GM12878 (cell line): ENCODE measurements around the gene CD27. TPM values are rescaled to one million over a fixed set of nuclear protein-coding genes. Genes with fewer than 3 reads are reported as not detected.

Experiments
- ATAC-seq: fragments of 200-7000 bp; cut with Tn5 transposase; 3 replicates; pipeline ENCODE4 v1.9.1; 2020; ENCODE audit warnings: mild to moderate bottlenecking, moderate library complexity
- BruUV-seq: library from RNA; stranded (reverse); fragments of 400-500 nt; replicated peaks from 2 replicates; lab custom pipeline; 2021; lab: Mats Ljungman, UMichigan
- CTCF ChIA-PET: fragments of 300-600 bp; sonication (Branson Sonifier 250); formaldehyde crosslinking; extraction: SDS; loops from one replicate; lab custom pipeline; 2021; ENCODE audit warnings: inconsistent platforms; lab: Yijun Ruan, JAX
- POLR2A ChIA-PET: fragments of 350-600 bp; formaldehyde crosslinking; extraction: SDS; loops from one replicate; lab custom pipeline; 2021; ENCODE audit warnings: inconsistent platforms; lab: Charles Lee
- RAD21 ChIA-PET: fragments of 300-600 bp; sonication (Branson Sonifier 250); formaldehyde crosslinking; loops from one replicate; lab custom pipeline; 2023; ENCODE audit warnings: antibody characterized with exemption; ENCODE audit not compliant: unreplicated experiment; lab: Charles Lee
- SMC1A ChIA-PET: fragments of 300-600 bp; sonication (Branson Sonifier 250); formaldehyde crosslinking; loops from one replicate; lab custom pipeline; 2023; ENCODE audit not compliant: unreplicated experiment, uncharacterized antibody; lab: Charles Lee
- DNase-seq: peaks from one replicate; pipeline ENCODE4 v3.0.0-alpha.2; 2011; ENCODE audit warnings: low read depth, low spot score
- FAIRE-seq: peaks from 3 replicates; lab custom pipeline; 2011; peaks lifted over from hg19 to GRCh38; lab: Jason Lieb, UNC
- H2AFZ ChIP-seq: 2 replicates; pipeline ENCODE4 v1.6.0; 2011; ENCODE audit warnings: low read depth, low read length, control low read depth; ENCODE audit not compliant: control insufficient read depth
- H3K27ac ChIP-seq: 2 replicates; pipeline ENCODE4 v1.5.1; 2011; ENCODE audit warnings: control low read depth; ENCODE audit not compliant: control insufficient read depth, insufficient read depth
- H3K27me3 ChIP-seq, 2 experiments: replicated peaks in 1 of 2; 2 replicates each; pipeline versions ENCODE4 v1.6.0 to v1.6.1; 2011; ENCODE audit warnings: low read length in 1 of 2; ENCODE audit not compliant: control insufficient read depth in 2 of 2, insufficient read depth in 2 of 2
- H3K36me3 ChIP-seq, 2 experiments: 2 replicates each; pipeline ENCODE4 v1.5.1; 2011; ENCODE audit warnings: low read length in 1 of 2; ENCODE audit not compliant: control insufficient read depth in 2 of 2, insufficient read depth in 2 of 2
- H3K4me1 ChIP-seq: 2 replicates; pipeline ENCODE4 v1.6.1; 2011; ENCODE audit warnings: mild to moderate bottlenecking, low read length, moderate library complexity, mixed read lengths; ENCODE audit not compliant: control insufficient read depth, insufficient read depth
- H3K4me2 ChIP-seq: 2 replicates; pipeline ENCODE4 v1.6.0; 2011; ENCODE audit warnings: control low read depth; ENCODE audit not compliant: control insufficient read depth, insufficient read depth
- H3K4me3 ChIP-seq: fragments of 200-600 bp; sonication (generic); 2 replicates; pipeline ENCODE4 v1.5.1; 2016
- H3K79me2 ChIP-seq: 2 replicates; pipeline ENCODE4 v1.6.0; 2011; ENCODE audit warnings: low read length; ENCODE audit not compliant: control insufficient read depth, insufficient read depth
- H3K9ac ChIP-seq: 2 replicates; pipeline ENCODE4 v1.8.0; 2011; ENCODE audit warnings: low read length, control low read depth, mixed read lengths; ENCODE audit not compliant: control insufficient read depth, insufficient read depth
- H3K9me3 ChIP-seq: replicated peaks from 3 replicates; pipeline ENCODE4 v1.5.1; 2011; ENCODE audit warnings: mild to moderate bottlenecking, low read length; ENCODE audit not compliant: control insufficient read depth, insufficient read depth
- H4K20me1 ChIP-seq: 2 replicates; pipeline ENCODE4 v1.6.0; 2011; ENCODE audit not compliant: control insufficient read depth, insufficient read depth
- IRF4 ChIP-seq: IDR thresholded peaks from 2 replicates; pipeline ENCODE4 v1.6.1; 2011; ENCODE audit warnings: low read depth, low read length
- JUNB ChIP-seq: IDR thresholded peaks from 2 replicates; pipeline ENCODE4 v1.6.1; 2016; ENCODE audit warnings: antibody characterized with exemption, mild to moderate bottlenecking
- MEF2B ChIP-seq: fragments of 450-650 bp; IDR thresholded peaks from 2 replicates; pipeline ENCODE4 v1.6.1; 2018; ENCODE audit warnings: mild to moderate bottlenecking, moderate library complexity; ENCODE audit not compliant: partially characterized antibody, poor library complexity, severe bottlenecking
- POLR2A ChIP-seq: IDR thresholded peaks from 2 replicates; pipeline ENCODE4 v1.6.1; 2011; ENCODE audit warnings: low read depth, mild to moderate bottlenecking, low read length
- RAD51 ChIP-seq: fragments of 450-650 bp; IDR thresholded peaks from 2 replicates; pipeline ENCODE4 v1.6.1; 2016; ENCODE audit warnings: moderate library complexity, mild to moderate bottlenecking, inconsistent platforms
- REST ChIP-seq: IDR thresholded peaks from 2 replicates; pipeline ENCODE4 v1.6.1; 2012; ENCODE audit warnings: mild to moderate bottlenecking, low read depth, low read length
- SMC3 ChIP-seq: IDR thresholded peaks from 2 replicates; pipeline ENCODE4 v1.6.1; 2011; ENCODE audit warnings: low read length, improper control_type of control experiment, borderline replicate concordance
- WGBS: methylation state at CpG from one replicate; pipeline ENCODE4 v1.1.6; 2016; ENCODE audit warnings: low lambda C conversion rate; ENCODE audit not compliant: insufficient replicate concordance, insufficient coverage; ENCODE audit errors: missing lambda C conversion rate; 5-methylcytosine and 5-hydroxymethylcytosine counted together
- in situ Hi-C: fragments of 300-500 bp; cut with MboI; formaldehyde crosslinking; loops from 9 replicates; pipeline ENCODE4 v1.14.3; 2018; ENCODE audit warnings: mixed read lengths
- intact Hi-C: fragments of 100-400 bp; cut with micrococcal nuclease; formaldehyde crosslinking; loops from one replicate; pipeline ENCODE4 v1.14.2; 2022; ENCODE audit not compliant: unreplicated experiment
- polyA plus RNA-seq, 11 experiments: library from polyadenylated mRNA; depleted of rRNA in 4 of 11; unstranded in 6 of 11; stranded (reverse) in 5 of 11; fragments of >200 nt; fragmentation: Nextera tagmentation in 4 of 11; fragmentation: Illumina TruSeq in 1 of 11; extraction: Ambion mirVana in 4 of 11; extraction: Trizol in 1 of 11; gene quantifications; 1 replicate in 1 of 11; 2 replicates in 10 of 11; pipeline versions ENCODE4 v1.2.1 to v1.2.3, GENCODE V29; 2011 to 2016; ENCODE audit warnings: inconsistent platforms in 2 of 11, missing spikeins in 2 of 11, low read depth in 1 of 11
- total RNA-seq, 4 experiments: library from RNA; depleted of rRNA in 3 of 4; stranded (reverse); fragments of >200 nt in 3 of 4; fragmentation: Illumina TruSeq in 1 of 4; extraction: Trizol in 1 of 4; gene quantifications; 2 replicates each; pipeline versions ENCODE4 v1.2.1 to v1.2.3, GENCODE V29; 2013 to 2021

The CD27 gene
- total and polyA plus RNA-seq, 10 of the 15 experiments (the other 5 are each of a cell fraction or from before 2014, with no cell fraction given), result 4.9 to 184 (median 106) TPM

- no peak for TF ChIP-seq REST
- peak; percentile 7 for TF ChIP-seq MEF2B
Observed at GRCh38 chr12:6432991-6433390, 11.8 kb upstream of the CD27 start (continued).

- ChIA-PET CTCF (interaction anchor here (0.6 to 4.6 kb wide), 11 partner anchors 10 to 122 kb away, joined by 3 to 62 read pairs (median 3); partner anchors contain the start of genes CD27 and TAPBPL), POLR2A (interaction anchor here (0.8 to 6.0 kb wide), 7 partner anchors 9 to 100 kb away, joined by 3 to 59 read pairs (median 5); partner anchors contain the start of genes CD27 and TAPBPL), SMC1A (interaction anchor here (0.7 to 6.3 kb wide), 7 partner anchors 9 to 105 kb away, joined by 3 to 74 read pairs (median 4); partner anchors contain the start of gene CD27), RAD21 (interaction anchor here (0.9 to 6.2 kb wide), 4 partner anchors 10 to 111 kb away, joined by 3 to 73 read pairs (median 34); partner anchors contain the start of genes CD27 and VAMP1)
- no peaks in the 10 kb centered on the region for H4K20me1 ChIP-seq
- H3K4me3 ChIP-seq, result no peak overlapping the region
- DNase-seq (no peak), ATAC-seq (peak; percentile 70), FAIRE-seq (no peak)
- in situ Hi-C loops (no loop called here), intact Hi-C loops (no loop called here)
- TF ChIP-seq SMC3 (no peak), IRF4 (0 out of 2 replicates have a peak, but pooled peaks have one; percentile 12), RAD51 (no peak), JUNB (peak; percentile 6; the same call in 1 of the 2 replicates), POLR2A (peak; percentile 56)
- H3K27ac ChIP-seq, result peak overlapping the region; percentile 85
- H2AFZ ChIP-seq, result peak overlapping the region; percentile 83
- 83% methylated on average over 14 of the region's 17 CpGs for WGBS
- peaks cover 53% of the 10 kb centered on the region for H3K4me1 ChIP-seq
- H3K36me3 ChIP-seq, result no peaks in the 10 kb centered on the region
- no TSS peak for BruUV-seq
- H3K9ac ChIP-seq, result peak overlapping the region; percentile 57
- H3K4me2 ChIP-seq, result peak overlapping the region; percentile 83
- no peaks in the 10 kb centered on the region for H3K27me3 ChIP-seq
- H3K9me3 ChIP-seq, result no peaks in the 10 kb centered on the region
- no peaks in the 10 kb centered on the region for H3K79me2 ChIP-seq
Observed at GRCh38 chr12:6434205-6435140, 10.3 kb upstream of the CD27 start.
